ENCODE measurements around the gene IFT52.

Gene IFT52

DNA sequence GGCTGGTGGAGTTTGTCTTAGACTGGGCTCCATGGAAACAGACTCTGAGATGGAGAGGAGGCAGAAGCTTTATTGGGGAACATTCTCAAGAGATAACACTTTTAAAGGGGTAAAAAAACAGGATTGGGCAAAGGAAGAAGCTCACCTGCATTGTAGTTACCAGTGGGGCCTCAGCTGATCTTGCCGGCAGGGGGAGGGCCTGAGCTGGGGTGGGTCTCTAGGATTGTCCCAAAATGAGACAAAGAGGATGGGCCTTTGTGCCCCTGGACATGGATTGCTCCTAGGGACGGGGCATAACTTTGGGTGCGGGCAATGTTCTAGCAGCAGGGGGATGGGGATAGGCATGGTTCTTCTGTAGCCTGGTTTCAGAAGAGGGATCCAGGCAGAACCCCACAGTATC is 19.4 kb upstream of the IFT52 start:
- no peak overlapping the region for H3K4me3 ChIP-seq (ENCODE audit: low read length)
- H4K20me1 ChIP-seq (ENCODE audit: control insufficient read depth, insufficient read depth, low read depth, low read length), result no peaks in the 10 kb centered on the region
- H3K27me3 ChIP-seq (ENCODE audit: control insufficient read depth, low read length), result no peaks in the 10 kb centered on the region
- no peaks in the 10 kb centered on the region for H3K36me3 ChIP-seq (ENCODE audit: control insufficient read depth, low read length)
- H3K4me1 ChIP-seq (ENCODE audit: control insufficient read depth, low read length), result no peaks in the 10 kb centered on the region
- no peaks in the 10 kb centered on the region for H3K9me3 ChIP-seq (ENCODE audit: control insufficient read depth, insufficient read depth, low read length)
- H3K9me2 ChIP-seq (replicated peaks; ENCODE audit: control insufficient read depth, low read length), result no peaks in the 10 kb centered on the region
- TF ChIP-seq EZH2phosphoT487 (IDR thresholded peaks at IDR 0.05; ENCODE audit: borderline replicate concordance, low read length) (no peak), CTCF (IDR thresholded peaks at IDR 0.05; ENCODE audit: low read depth, low read length, poor library complexity, severe bottlenecking) (no peak)
- no peak overlapping the region for H3K27ac ChIP-seq (ENCODE audit: low read depth, low read length)
- H3F3A ChIP-seq (ENCODE audit: control insufficient read depth, insufficient read depth), result no peaks in the 10 kb centered on the region
- H3K79me2 ChIP-seq (ENCODE audit: control insufficient read depth, low read length), result no peaks in the 10 kb centered on the region
- H3K4me2 ChIP-seq (ENCODE audit: low read length), result no peak overlapping the region

DNA sequence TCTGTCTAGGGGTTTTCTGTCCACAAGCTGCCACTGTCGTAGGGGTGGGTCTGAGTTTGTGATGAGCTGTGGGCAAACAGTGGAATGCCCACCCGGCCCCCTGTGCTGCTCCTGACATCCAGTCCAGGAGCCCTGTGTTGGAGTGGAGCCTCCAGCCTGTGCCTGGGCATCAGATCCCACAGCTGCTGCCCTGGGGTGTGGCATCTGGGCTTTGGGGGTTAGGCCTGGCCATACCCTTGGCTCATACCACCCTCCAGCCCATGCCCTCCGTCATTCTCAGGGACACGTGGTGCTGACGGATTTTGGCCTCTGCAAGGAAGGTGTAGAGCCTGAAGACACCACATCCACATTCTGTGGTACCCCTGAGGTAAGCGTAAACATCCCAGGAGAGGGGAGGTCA is 19.0 kb upstream of the IFT52 start:
- Histone ChIP-seq H3K4me2 (ENCODE audit: low read length) (no peak overlapping the region), H3K27me3 (ENCODE audit: control insufficient read depth, low read length) (no peaks in the 10 kb centered on the region), H4K20me1 (ENCODE audit: control insufficient read depth, insufficient read depth, low read depth, low read length) (no peaks in the 10 kb centered on the region), H3F3A (ENCODE audit: control insufficient read depth, insufficient read depth) (no peaks in the 10 kb centered on the region), H3K36me3 (ENCODE audit: control insufficient read depth, low read length) (no peaks in the 10 kb centered on the region), H3K4me3 (ENCODE audit: low read length) (no peak overlapping the region), H3K27ac (ENCODE audit: low read depth, low read length) (no peak overlapping the region), H3K9me3 (ENCODE audit: control insufficient read depth, insufficient read depth, low read length) (no peaks in the 10 kb centered on the region), H3K4me1 (ENCODE audit: control insufficient read depth, low read length) (no peaks in the 10 kb centered on the region), H3K9me2 (replicated peaks; ENCODE audit: control insufficient read depth, low read length) (no peaks in the 10 kb centered on the region), H3K79me2 (ENCODE audit: control insufficient read depth, low read length) (no peaks in the 10 kb centered on the region)
- no peak for TF ChIP-seq CTCF (IDR thresholded peaks at IDR 0.05; ENCODE audit: low read depth, low read length, poor library complexity, severe bottlenecking)
- no peak for TF ChIP-seq EZH2phosphoT487 (IDR thresholded peaks at IDR 0.05; ENCODE audit: borderline replicate concordance, low read length)

DNA sequence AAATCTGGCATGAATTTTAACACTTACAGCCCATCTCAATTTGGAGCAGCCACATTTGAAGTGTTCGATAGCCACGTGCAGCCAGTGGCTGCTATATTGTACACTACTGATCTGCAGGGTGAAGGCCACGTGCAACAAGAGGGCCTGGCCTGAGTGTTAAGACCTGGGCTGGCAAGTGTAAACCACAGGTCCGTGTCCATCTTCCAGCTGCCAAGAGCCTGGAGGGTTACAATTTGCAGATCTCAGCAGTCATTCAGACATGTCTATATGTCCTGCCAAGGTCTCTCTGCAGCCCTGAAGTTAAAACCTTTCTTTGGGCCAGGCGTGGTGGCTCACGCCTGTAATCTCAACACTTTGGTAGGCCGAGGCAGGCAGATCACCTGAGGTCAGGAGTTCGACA is 17.8 kb upstream of the IFT52 start:
- no peaks in the 10 kb centered on the region for H3K9me2 ChIP-seq (replicated peaks; ENCODE audit: control insufficient read depth, low read length)
- H3K9me3 ChIP-seq (ENCODE audit: control insufficient read depth, insufficient read depth, low read length), result no peaks in the 10 kb centered on the region
- no peak overlapping the region for H3K4me2 ChIP-seq (ENCODE audit: low read length)
- no peaks in the 10 kb centered on the region for H4K20me1 ChIP-seq (ENCODE audit: control insufficient read depth, insufficient read depth, low read depth, low read length)
- H3F3A ChIP-seq (ENCODE audit: control insufficient read depth, insufficient read depth), result no peaks in the 10 kb centered on the region
- H3K27ac ChIP-seq (ENCODE audit: low read depth, low read length), result no peak overlapping the region
- no peaks in the 10 kb centered on the region for H3K79me2 ChIP-seq (ENCODE audit: control insufficient read depth, low read length)
- H3K4me3 ChIP-seq (ENCODE audit: low read length), result no peak overlapping the region
- no peaks in the 10 kb centered on the region for H3K4me1 ChIP-seq (ENCODE audit: control insufficient read depth, low read length)
- no peak for TF ChIP-seq CTCF (IDR thresholded peaks at IDR 0.05; ENCODE audit: low read depth, low read length, poor library complexity, severe bottlenecking)
- TF ChIP-seq EZH2phosphoT487 (IDR thresholded peaks at IDR 0.05; ENCODE audit: borderline replicate concordance, low read length), result no peak
- H3K36me3 ChIP-seq (ENCODE audit: control insufficient read depth, low read length), result no peaks in the 10 kb centered on the region
- H3K27me3 ChIP-seq (ENCODE audit: control insufficient read depth, low read length), result no peaks in the 10 kb centered on the region

- H4K20me1 ChIP-seq (ENCODE audit: control insufficient read depth, insufficient read depth, low read depth, low read length), result no peaks in the 10 kb centered on the region
- no peak overlapping the region for H3K4me2 ChIP-seq (ENCODE audit: low read length)
- H3K4me1 ChIP-seq (ENCODE audit: control insufficient read depth, low read length), result no peaks in the 10 kb centered on the region
- no peaks in the 10 kb centered on the region for H3K79me2 ChIP-seq (ENCODE audit: control insufficient read depth, low read length)
- H3K9me2 ChIP-seq (replicated peaks; ENCODE audit: control insufficient read depth, low read length), result no peaks in the 10 kb centered on the region
- no peaks in the 10 kb centered on the region for H3K9me3 ChIP-seq (ENCODE audit: control insufficient read depth, insufficient read depth, low read length)
- TF ChIP-seq CTCF (IDR thresholded peaks at IDR 0.05; ENCODE audit: low read depth, low read length, poor library complexity, severe bottlenecking) (no peak), EZH2phosphoT487 (IDR thresholded peaks at IDR 0.05; ENCODE audit: borderline replicate concordance, low read length) (no peak)
- no peaks in the 10 kb centered on the region for H3F3A ChIP-seq (ENCODE audit: control insufficient read depth, insufficient read depth)
- no peaks in the 10 kb centered on the region for H3K36me3 ChIP-seq (ENCODE audit: control insufficient read depth, low read length)
- peaks cover 5% of the 10 kb centered on the region; the same call in 1 of the 2 replicates for H3K27me3 ChIP-seq (ENCODE audit: control insufficient read depth, low read length)
- no peak overlapping the region for H3K27ac ChIP-seq (ENCODE audit: low read depth, low read length)
- H3K4me3 ChIP-seq (ENCODE audit: low read length), result no peak overlapping the region
Measured at GRCh38 chr20:43576108-43576507, 14.6 kb upstream of the IFT52 start.

Data from DOHH2 (cell line).